CD4-positive, alpha-beta T cell (primary cell): ENCODE results near the gene DLGAP4. TPM values are rescaled to one million over a fixed set of nuclear protein-coding genes. Genes with fewer than 3 reads are reported as not detected.

Experiments
- ATAC-seq: fragments of 200-7000 bp; cut with Tn5 transposase; one replicate; pipeline ENCODE4 v1.10.0; 2022; ENCODE audit warnings: mild to moderate bottlenecking; ENCODE audit not compliant: poor library complexity
- CTCF ChIA-PET: fragments of 350-600 bp; sonication (Branson Sonifier 250); formaldehyde crosslinking; loops from one replicate; lab custom pipeline; 2021; ENCODE audit warnings: antibody characterized with exemption, inconsistent platforms; lab: Charles Lee
- POLR2A ChIA-PET: fragments of 350-600 bp; sonication (Branson Sonifier 250); formaldehyde crosslinking; loops from one replicate; lab custom pipeline; 2021; ENCODE audit warnings: antibody characterized with exemption, inconsistent platforms; lab: Charles Lee
- DNase-seq, 14 experiments: peaks; one replicate each; pipeline ENCODE4 v3.0.0-alpha.2; 2013 to 2020; ENCODE audit warnings: mixed read lengths in 2 of 14
- H3K27ac ChIP-seq, 2 donors: one replicate each; pipeline versions ENCODE4 v1.5.1 to v1.7.0; 2013; ENCODE audit warnings: low read length in 2 of 2, low read depth in 1 of 2, mild to moderate bottlenecking in 1 of 2
- H3K27me3 ChIP-seq, 2 experiments: 1 replicate in 1 of 2; 2 replicates in 1 of 2; pipeline versions ENCODE4 v1.6.1 to v1.7.0; 2013; ENCODE audit warnings: low read length in 2 of 2, control low read depth in 1 of 2, mild to moderate bottlenecking in 1 of 2, moderate library complexity in 1 of 2; ENCODE audit not compliant: insufficient read depth in 2 of 2, control insufficient read depth in 1 of 2
- H3K36me3 ChIP-seq: one replicate; pipeline ENCODE4 v1.6.1; 2013; ENCODE audit warnings: low read length, control low read depth; ENCODE audit not compliant: insufficient read depth
- H3K4me1 ChIP-seq: one replicate; pipeline ENCODE4 v1.6.1; 2013; ENCODE audit warnings: low read length, control low read depth; ENCODE audit not compliant: insufficient read depth
- H3K4me3 ChIP-seq: one replicate; pipeline ENCODE4 v1.5.1; 2013; ENCODE audit warnings: mild to moderate bottlenecking, low read length, moderate library complexity
- H3K9me3 ChIP-seq, 2 experiments: 1 replicate in 1 of 2; 2 replicates in 1 of 2; pipeline versions ENCODE4 v1.6.1 to v1.7.0; 2013; ENCODE audit warnings: low read length in 2 of 2, mild to moderate bottlenecking in 2 of 2, control low read depth in 1 of 2, moderate library complexity in 1 of 2; ENCODE audit not compliant: control insufficient read depth in 1 of 2, insufficient read depth in 1 of 2
- H3K27ac Mint-ChIP-seq: one replicate; pipeline ENCODE4 v1.8.0; 2020; ENCODE audit warnings: mixed read lengths
- H3K27me3 Mint-ChIP-seq: one replicate; pipeline ENCODE4 v1.8.0; 2021; ENCODE audit warnings: mixed read lengths
- H3K36me3 Mint-ChIP-seq: one replicate; pipeline ENCODE4 v1.8.0; 2021; ENCODE audit warnings: low read depth, mixed read lengths
- H3K4me1 Mint-ChIP-seq: one replicate; pipeline ENCODE4 v1.8.0; 2021; ENCODE audit warnings: low read depth, mixed read lengths
- H3K4me3 Mint-ChIP-seq: one replicate; pipeline ENCODE4 v1.8.0; 2020; ENCODE audit warnings: mild to moderate bottlenecking, mixed read lengths
- H3K9me3 Mint-ChIP-seq: one replicate; pipeline ENCODE4 v1.8.0; 2020; ENCODE audit warnings: mixed read lengths
- intact Hi-C, 2 experiments: fragments of 100-400 bp; cut with DNase I in 1 of 2; cut with micrococcal nuclease in 1 of 2; formaldehyde crosslinking; loops; one replicate each; pipeline versions ENCODE4 v1.15.1 to v1.9.0; 2023 to 2025; cut with DNase I, micrococcal nuclease
- total RNA-seq, 174 experiments: library from RNA in 2 of 174; stranded (reverse) in 2 of 174; gene quantifications; one replicate each; pipeline ENCODE4 v1.2.3 and lab custom pipeline; 2021 to 2026
- TF ChIP-seq, protein P1 (sequence below): fragments of 200-600 bp; IDR thresholded peaks from one replicate; pipeline ENCODE4 v1.8.0; 2022; ENCODE audit warnings: antibody characterized with exemption, mild to moderate bottlenecking

DLGAP4 gene
- total RNA-seq, 2 experiments from 2014 or later = 16.0 to 16.1 TPM

DNA sequence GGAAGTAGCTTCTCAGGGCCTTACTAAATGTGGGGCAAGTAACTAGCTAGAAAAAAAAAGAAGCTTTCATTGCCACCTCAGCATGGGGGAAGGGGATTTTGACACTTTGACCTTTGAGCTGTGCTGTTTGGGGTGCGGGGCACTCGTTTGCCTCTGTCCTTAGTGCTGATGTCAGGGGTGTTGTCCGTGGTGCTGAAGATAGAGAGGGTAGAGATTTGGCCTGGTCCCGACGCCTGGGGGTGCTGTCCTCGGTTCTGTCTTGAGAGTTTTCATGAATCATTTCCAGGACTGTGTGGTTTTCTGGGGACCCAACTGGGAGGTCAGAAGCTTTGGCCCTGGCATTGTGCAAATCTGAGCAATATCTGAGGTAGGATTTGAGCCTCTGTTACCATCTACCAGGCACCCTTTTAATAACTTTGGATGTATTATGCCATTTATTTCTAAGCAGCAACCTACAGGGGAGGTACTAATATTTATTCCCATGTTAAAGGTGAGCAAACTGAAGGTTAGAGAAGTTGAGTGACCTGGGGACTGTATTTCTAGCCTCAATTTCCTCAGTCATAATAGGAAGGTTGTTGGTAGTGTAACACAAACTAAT is 78.0 kb downstream of the DLGAP4 start:
- Mint-ChIP-seq H3K36me3 (no peaks in the 10 kb centered on the region), H3K9me3 (peaks cover 3% of the 10 kb centered on the region), H3K27ac (no peak overlapping the region), H3K4me3 (no peak overlapping the region), H3K4me1 (no peaks in the 10 kb centered on the region), H3K27me3 (peaks cover 24% of the 10 kb centered on the region)
- no peak overlapping the region for H3K27ac ChIP-seq
- ChIA-PET CTCF (no interaction called here), POLR2A (no interaction called here)
- peaks cover 0 to 14% of the 10 kb centered on the region in 2 experiments for H3K9me3 ChIP-seq
- H3K36me3 ChIP-seq = no peaks in the 10 kb centered on the region
- intact Hi-C loops = no loop called here
- no peaks in the 10 kb centered on the region for H3K27me3 ChIP-seq
- H3K4me1 ChIP-seq = no peaks in the 10 kb centered on the region
- DNase-seq (peak in 10 of 14 experiments; percentile 4 to 51 (median 14)), ATAC-seq (peak; percentile 67)
- no peak overlapping the region for H3K4me3 ChIP-seq
- TF ChIP-seq, protein P1, sequence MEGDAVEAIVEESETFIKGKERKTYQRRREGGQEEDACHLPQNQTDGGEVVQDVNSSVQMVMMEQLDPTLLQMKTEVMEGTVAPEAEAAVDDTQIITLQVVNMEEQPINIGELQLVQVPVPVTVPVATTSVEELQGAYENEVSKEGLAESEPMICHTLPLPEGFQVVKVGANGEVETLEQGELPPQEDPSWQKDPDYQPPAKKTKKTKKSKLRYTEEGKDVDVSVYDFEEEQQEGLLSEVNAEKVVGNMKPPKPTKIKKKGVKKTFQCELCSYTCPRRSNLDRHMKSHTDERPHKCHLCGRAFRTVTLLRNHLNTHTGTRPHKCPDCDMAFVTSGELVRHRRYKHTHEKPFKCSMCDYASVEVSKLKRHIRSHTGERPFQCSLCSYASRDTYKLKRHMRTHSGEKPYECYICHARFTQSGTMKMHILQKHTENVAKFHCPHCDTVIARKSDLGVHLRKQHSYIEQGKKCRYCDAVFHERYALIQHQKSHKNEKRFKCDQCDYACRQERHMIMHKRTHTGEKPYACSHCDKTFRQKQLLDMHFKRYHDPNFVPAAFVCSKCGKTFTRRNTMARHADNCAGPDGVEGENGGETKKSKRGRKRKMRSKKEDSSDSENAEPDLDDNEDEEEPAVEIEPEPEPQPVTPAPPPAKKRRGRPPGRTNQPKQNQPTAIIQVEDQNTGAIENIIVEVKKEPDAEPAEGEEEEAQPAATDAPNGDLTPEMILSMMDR = no peak

DNA sequence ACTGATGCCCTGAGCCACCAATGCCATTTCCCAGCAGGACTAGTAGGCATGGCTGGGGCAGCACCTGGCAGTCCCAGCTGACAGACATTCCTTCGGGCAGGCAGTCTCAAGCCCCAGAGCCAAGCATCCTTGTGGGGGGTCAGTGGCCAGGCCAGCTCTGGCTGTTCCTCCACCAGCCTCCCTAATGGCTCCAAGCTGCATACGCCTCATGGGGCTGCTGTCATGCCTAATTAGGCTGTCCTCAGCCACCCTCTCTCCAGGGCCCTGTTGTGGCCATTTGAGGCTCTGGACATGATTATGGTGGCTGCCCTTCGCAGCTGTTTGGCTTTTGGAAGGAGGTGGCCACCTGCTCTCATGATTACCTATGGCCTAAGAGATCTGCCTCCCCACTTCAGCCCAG is 79.4 kb downstream of the DLGAP4 start:
- H3K27me3 ChIP-seq = no peaks in the 10 kb centered on the region
- no peak for DNase-seq
- no peaks in the 10 kb centered on the region for H3K36me3 ChIP-seq
- no peaks in the 10 kb centered on the region for H3K36me3 Mint-ChIP-seq
- H3K4me3 ChIP-seq = no peak overlapping the region
- intact Hi-C loops = no loop called here
- no peak overlapping the region for H3K4me3 Mint-ChIP-seq
- no peaks in the 10 kb centered on the region for H3K4me1 Mint-ChIP-seq
- TF ChIP-seq, protein P1 = no peak
- ATAC-seq = no peak
- peaks cover 0 to 11% of the 10 kb centered on the region in 2 experiments for H3K9me3 ChIP-seq
- H3K27ac ChIP-seq = no peak overlapping the region
- ChIA-PET POLR2A (no interaction called here), CTCF (no interaction called here)
- H3K9me3 Mint-ChIP-seq = peaks cover 3% of the 10 kb centered on the region
- H3K27ac Mint-ChIP-seq = no peak overlapping the region
- no peaks in the 10 kb centered on the region for H3K4me1 ChIP-seq
- H3K27me3 Mint-ChIP-seq = peaks cover 19% of the 10 kb centered on the region

DNA sequence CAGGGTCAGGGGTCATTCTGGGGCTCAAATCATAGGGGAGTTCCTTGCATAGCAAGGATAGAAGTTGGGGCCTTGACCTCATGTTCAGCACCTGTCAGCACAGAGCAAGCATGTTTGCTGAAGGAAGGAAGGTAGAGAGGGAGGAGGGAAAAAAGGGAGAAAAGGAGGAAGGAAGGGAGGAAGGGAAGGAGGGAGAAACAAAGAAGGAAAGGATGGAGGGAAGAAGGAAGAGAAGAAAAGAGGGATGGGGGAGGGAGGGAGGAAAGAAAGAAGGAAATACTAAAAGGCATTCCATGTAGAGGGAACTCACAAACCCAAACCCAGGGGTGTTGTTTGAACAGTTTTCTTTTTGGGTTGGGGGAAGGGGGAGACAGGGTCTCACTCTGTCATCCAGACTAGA is 80.1 kb downstream of the DLGAP4 start:
- Histone ChIP-seq H3K9me3 (peaks cover 0 to 10% of the 10 kb centered on the region in 2 experiments), H3K36me3 (no peaks in the 10 kb centered on the region), H3K27ac (no peak overlapping the region), H3K27me3 (no peaks in the 10 kb centered on the region), H3K4me3 (no peak overlapping the region), H3K4me1 (no peaks in the 10 kb centered on the region)
- H3K4me1 Mint-ChIP-seq = no peaks in the 10 kb centered on the region
- ChIA-PET CTCF (no interaction called here), POLR2A (no interaction called here)
- TF ChIP-seq, protein P1 = no peak
- DNase-seq = no peak
- peaks cover 22% of the 10 kb centered on the region for H3K27me3 Mint-ChIP-seq
- H3K4me3 Mint-ChIP-seq = no peak overlapping the region
- no peak for ATAC-seq
- H3K27ac Mint-ChIP-seq = no peak overlapping the region
- peaks cover 3% of the 10 kb centered on the region for H3K9me3 Mint-ChIP-seq
- intact Hi-C loops = no loop called here
- H3K36me3 Mint-ChIP-seq = no peaks in the 10 kb centered on the region
